Activated CD4-positive, alpha-beta memory T cell treated with anti-CD3 and anti-CD28 coated beads, Interleukin-2, amount 10 ng/mL, durations not matched to agents 7 days and 5 days (primary cell): Measurements from ENCODE around the gene OR6S1. TPM values are rescaled to one million over a fixed set of nuclear protein-coding genes. Genes with fewer than 3 reads are reported as not detected.
A peak's percentile ranks its signal among the peaks of the same experiment; 100 is the strongest.

ENCODE experiments used
- CTCF ChIA-PET: fragments of 350-600 bp; sonication (Branson Sonifier 250); formaldehyde crosslinking; loops from one replicate; lab custom pipeline; 2021; ENCODE audit warnings: antibody characterized with exemption, inconsistent platforms; lab: Charles Lee
- POLR2A ChIA-PET: fragments of 350-600 bp; sonication (Branson Sonifier 250); formaldehyde crosslinking; loops from one replicate; lab custom pipeline; 2021; ENCODE audit warnings: antibody characterized with exemption; lab: Charles Lee
- DNase-seq: peaks from one replicate; pipeline ENCODE4 v3.0.0-alpha.2; 2020
- H3K27ac Mint-ChIP-seq: one replicate; pipeline ENCODE4 v1.8.0; 2021; ENCODE audit warnings: mild to moderate bottlenecking, mixed read lengths
- H3K27me3 Mint-ChIP-seq: one replicate; pipeline ENCODE4 v1.8.0; 2021; ENCODE audit warnings: mixed read lengths
- H3K36me3 Mint-ChIP-seq: one replicate; pipeline ENCODE4 v1.8.0; 2021; ENCODE audit warnings: low read depth, mixed read lengths
- H3K4me1 Mint-ChIP-seq: one replicate; pipeline ENCODE4 v1.8.0; 2021; ENCODE audit warnings: mixed read lengths
- H3K4me3 Mint-ChIP-seq: one replicate; pipeline ENCODE4 v1.8.0; 2021; ENCODE audit warnings: mild to moderate bottlenecking, mixed read lengths
- H3K9me3 Mint-ChIP-seq: one replicate; pipeline ENCODE4 v1.8.0; 2021; ENCODE audit warnings: mixed read lengths
- total RNA-seq, 2 experiments: library from RNA; stranded (reverse); gene quantifications; one replicate each; pipeline ENCODE4 v1.2.3, GENCODE V29; 2021

Gene OR6S1
- total RNA-seq, 2 experiments from 2014 or later, result not detected

DNA sequence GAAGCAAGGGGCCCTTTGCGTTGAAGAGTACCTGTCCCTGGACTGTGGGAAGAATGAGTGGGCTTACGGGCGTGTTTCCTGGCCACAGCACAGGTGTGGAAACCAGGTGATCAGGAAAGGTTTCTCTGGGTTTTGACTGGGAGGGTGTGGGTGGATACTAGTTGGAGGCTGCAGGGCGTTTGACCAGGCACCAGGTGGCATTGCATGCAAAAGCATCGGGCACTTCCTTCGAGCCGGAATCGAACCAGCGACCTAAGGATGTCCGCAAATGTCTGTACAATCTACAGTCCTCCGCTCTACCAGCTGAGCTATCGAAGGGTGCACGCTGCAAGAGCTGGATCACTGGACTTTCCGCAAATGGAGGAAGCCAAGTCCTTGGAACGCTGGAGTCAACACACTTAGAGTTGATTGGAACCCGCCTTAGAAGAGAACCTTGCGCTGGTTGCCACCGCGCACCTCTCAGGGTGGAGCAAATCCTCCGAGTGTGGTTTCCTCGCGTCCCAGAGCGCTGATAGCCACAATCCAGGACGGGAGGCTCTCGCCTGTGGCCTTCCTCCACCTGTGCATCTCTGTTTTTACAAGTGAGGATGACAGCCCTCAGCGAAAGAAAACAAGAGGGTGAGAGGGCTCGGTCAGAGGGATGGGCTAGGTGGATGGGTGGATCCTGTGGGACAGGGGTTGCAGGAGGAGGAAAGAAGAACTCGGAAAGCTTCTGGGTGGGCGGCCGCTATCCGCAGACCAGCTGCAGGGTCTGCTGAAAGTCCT, 21.7 kb upstream of the OR6S1 start:
- H3K27ac Mint-ChIP-seq, result peak overlapping the region; percentile 27
- H3K9me3 Mint-ChIP-seq, result no peaks in the 10 kb centered on the region
- peaks cover 7% of the 10 kb centered on the region for H3K27me3 Mint-ChIP-seq
- peak; percentile 87 for DNase-seq
- peak overlapping the region; percentile 76 for H3K4me3 Mint-ChIP-seq
- ChIA-PET CTCF (interaction anchor here (0.6 to 14.0 kb wide), 6 partner anchors 10 to 335 kb away, joined by 3 to 179 read pairs (median 5); partner anchors contain the start of genes ANG and RNASE4), POLR2A (interaction anchor here (0.6 to 2.7 kb wide), 5 partner anchors 18 to 28 kb away, joined by 3 to 20 read pairs (median 8); partner anchors contain the start of genes ANG and RNASE4)
- H3K36me3 Mint-ChIP-seq, result peaks cover 6% of the 10 kb centered on the region
- H3K4me1 Mint-ChIP-seq, result peaks cover 57% of the 10 kb centered on the region

DNA sequence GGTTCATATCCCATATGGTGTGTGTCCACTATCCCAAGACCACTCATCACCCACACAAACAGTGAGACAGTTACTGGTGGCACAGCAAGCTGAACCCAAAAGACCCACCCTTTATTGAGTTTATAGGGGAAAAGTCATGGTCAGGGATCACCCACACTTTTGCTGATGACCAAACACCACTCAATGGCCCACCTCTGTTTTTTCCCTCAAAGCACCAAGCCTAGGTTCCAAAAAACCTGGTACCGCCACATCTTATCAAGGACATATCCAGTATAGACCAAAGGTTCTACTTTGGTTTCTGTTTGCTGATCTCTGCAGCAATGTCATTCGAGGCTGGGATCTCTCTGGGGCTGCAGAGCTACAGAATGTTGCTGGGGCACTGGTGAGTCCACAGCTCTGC, 19.7 kb upstream of the OR6S1 start:
- Mint-ChIP-seq H3K4me1 (peaks cover 55% of the 10 kb centered on the region), H3K27ac (no peak overlapping the region), H3K27me3 (peaks cover 22% of the 10 kb centered on the region), H3K36me3 (no peaks in the 10 kb centered on the region), H3K4me3 (no peak overlapping the region), H3K9me3 (no peaks in the 10 kb centered on the region)
- no peak for DNase-seq
- ChIA-PET CTCF (interaction anchor here (1.1 to 14.0 kb wide), 3 partner anchors 19 to 36 kb away, joined by 3 to 179 read pairs (median 122); partner anchors contain the start of genes ANG and RNASE4), POLR2A (interaction anchor here (0.7 to 2.7 kb wide), 2 partner anchors 20 kb away, joined by 3 to 20 read pairs; no protein-coding TSS in a partner anchor)

DNA sequence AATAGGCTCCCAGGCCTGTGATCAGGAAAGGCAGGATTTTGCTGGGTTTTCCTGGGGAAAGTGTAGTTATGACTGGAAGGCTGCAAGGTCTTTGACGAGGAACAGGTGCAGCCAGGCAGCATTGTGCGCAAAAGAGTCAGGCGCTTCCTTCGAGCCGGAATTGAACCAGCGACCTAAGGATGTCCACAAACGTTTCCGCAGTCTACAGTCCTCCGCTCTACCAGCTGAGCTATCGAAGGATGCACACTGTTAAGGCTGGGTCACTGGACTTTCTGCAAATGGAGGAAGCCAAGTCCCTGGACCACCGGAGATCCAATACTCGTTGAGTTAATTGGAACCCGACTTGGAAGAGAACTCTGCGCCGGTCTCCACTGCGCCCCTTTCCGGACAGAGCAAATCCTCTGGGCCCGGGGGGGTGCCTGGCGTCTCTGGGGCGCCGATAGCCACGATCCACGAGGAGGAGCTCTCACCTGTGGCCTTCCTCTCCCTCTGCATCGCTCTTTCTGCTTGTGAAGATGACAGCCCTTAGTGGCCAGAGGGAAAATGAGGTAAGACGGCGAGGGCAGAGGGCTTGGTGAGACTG, 18.4 kb upstream of the OR6S1 start:
- Mint-ChIP-seq H3K4me1 (peaks cover 49% of the 10 kb centered on the region), H3K4me3 (no peak overlapping the region), H3K27me3 (peaks cover 34% of the 10 kb centered on the region), H3K27ac (no peak overlapping the region), H3K9me3 (no peaks in the 10 kb centered on the region), H3K36me3 (no peaks in the 10 kb centered on the region)
- ChIA-PET CTCF (interaction anchor here (1.4 to 14.0 kb wide), 3 partner anchors 20 to 198 kb away, joined by 4 to 179 read pairs (median 122); partner anchors contain the start of genes ANG and RNASE4), POLR2A (interaction anchor here (1.1 to 3.9 kb wide), 2 partner anchors 22 to 31 kb away, joined by 4 to 31 read pairs; partner anchors contain the start of gene RNASE4)
- no peak for DNase-seq

DNA sequence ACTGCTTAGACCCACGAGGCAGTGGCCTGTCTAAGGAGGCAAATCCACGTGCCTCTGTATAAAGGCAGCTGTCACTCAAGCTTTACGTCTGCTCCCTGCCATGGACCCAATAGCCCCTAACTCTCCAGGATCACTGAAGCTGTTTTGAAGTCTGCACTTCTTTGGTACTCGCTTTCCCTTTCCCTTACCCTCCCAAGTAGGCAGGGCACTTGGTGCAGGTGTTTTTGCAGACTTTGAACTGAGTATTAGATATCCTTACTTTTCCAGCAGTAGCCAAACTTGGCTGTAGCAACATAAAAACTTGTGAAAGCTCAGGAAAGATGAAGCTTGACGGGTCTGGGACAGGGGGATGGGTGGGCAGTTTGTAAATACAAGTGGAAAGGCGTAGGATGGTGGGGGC, 17.8 kb upstream of the OR6S1 start:
- Mint-ChIP-seq H3K27me3 (peaks cover 37% of the 10 kb centered on the region), H3K27ac (no peak overlapping the region), H3K9me3 (no peaks in the 10 kb centered on the region), H3K4me3 (no peak overlapping the region), H3K36me3 (no peaks in the 10 kb centered on the region), H3K4me1 (peaks cover 49% of the 10 kb centered on the region)
- no peak for DNase-seq
- ChIA-PET CTCF (interaction anchor here (1.4 to 14.0 kb wide), 3 partner anchors 20 to 198 kb away, joined by 4 to 179 read pairs (median 122); partner anchors contain the start of genes ANG and RNASE4), POLR2A (interaction anchor here (1.1 to 3.9 kb wide), 2 partner anchors 23 to 32 kb away, joined by 4 to 31 read pairs; partner anchors contain the start of gene RNASE4)

DNA sequence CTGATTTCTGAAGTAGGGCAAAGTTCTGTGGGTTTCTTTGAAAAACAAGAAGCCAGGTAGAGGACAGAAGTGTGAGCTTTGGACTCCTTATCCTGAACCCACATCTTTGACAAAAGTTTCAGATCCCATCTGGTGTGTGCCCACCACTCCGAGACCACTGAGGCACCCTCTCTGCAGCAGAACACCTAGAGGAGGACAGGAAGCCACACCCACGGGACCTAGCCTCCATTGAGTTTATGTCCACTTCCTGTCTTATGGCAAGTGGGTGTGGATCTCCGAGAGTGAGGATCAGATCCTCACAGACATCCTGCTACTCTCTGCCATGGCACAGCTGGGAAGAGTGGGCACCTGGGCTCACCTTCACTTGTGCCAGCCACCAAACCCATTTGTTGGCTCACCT, 16.8 kb upstream of the OR6S1 start:
- Mint-ChIP-seq H3K27me3 (peaks cover 46% of the 10 kb centered on the region), H3K9me3 (no peaks in the 10 kb centered on the region), H3K4me3 (no peak overlapping the region), H3K27ac (no peak overlapping the region), H3K4me1 (peaks cover 53% of the 10 kb centered on the region), H3K36me3 (no peaks in the 10 kb centered on the region)
- ChIA-PET POLR2A (interaction anchor here (1.0 to 3.9 kb wide), 2 partner anchors 13 to 24 kb away, joined by 3 to 31 read pairs; partner anchors contain the start of gene RNASE4), CTCF (interaction anchor here (0.8 to 14.0 kb wide), 5 partner anchors 11 to 45 kb away, joined by 3 to 179 read pairs (median 4); partner anchors contain the start of genes ANG and RNASE4)
- DNase-seq, result no peak

DNA sequence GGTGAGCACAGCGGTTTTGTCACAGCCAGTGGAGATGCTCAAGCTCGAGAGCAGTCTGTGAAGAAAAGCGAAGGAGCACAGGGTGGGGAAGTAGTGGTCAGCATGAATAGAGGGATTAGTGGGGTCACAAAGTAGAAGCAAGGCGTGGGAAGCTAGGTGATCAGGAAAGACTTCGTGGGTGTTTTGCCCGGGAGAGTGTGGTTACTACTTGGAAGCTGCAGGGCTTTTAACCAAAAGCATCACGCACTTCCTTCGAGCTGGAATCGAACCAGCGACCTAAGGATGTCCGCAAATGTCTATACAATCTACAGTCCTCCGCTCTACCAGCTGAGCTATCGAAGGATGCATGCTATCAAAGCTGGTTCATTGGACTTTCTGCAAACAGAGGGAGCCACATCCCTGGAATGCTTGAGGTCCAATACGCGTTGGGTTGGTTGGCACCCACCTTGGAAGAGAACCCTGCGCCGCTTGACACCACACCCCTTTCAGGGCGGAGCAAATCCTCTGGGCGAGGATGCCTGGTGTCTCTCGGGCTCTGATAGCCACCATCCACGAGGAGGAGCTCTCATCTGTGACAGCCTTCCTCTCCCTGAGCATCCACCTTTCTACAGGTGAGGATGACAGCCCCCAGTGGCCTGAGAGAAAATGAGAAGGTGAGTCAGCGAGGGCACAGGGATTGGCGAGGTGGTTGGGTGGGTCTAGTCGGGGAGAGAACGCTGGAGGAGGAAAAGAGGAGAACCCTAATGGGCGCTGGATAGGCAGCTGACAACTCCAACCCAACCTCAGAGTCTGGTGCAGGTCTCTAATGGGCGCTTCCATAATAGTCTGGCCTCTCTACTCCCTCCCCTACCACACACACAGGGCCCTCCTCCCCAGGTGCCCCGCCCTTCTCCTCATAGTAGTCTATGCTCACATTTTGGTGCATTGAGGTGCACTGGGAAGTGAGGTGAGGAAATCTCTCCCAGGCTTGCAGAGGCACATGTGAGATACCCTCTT, 16.0 kb upstream of the OR6S1 start:
- POLR2A ChIA-PET, result interaction anchor here (1.0 to 3.9 kb wide), 3 partner anchors 12 to 314 kb away, joined by 3 to 31 read pairs (median 3); partner anchors contain the start of genes PARP2 and RNASE4
- peak; percentile 40 for DNase-seq
- H3K9me3 Mint-ChIP-seq, result no peaks in the 10 kb centered on the region
- peaks cover 50% of the 10 kb centered on the region for H3K27me3 Mint-ChIP-seq
- CTCF ChIA-PET, result interaction anchor here (0.8 to 14.0 kb wide), 5 partner anchors 12 to 44 kb away, joined by 3 to 179 read pairs (median 4); partner anchors contain the start of genes ANG and RNASE4
- H3K27ac Mint-ChIP-seq, result no peak overlapping the region
- H3K4me1 Mint-ChIP-seq, result peaks cover 48% of the 10 kb centered on the region
- H3K4me3 Mint-ChIP-seq, result no peak overlapping the region
- no peaks in the 10 kb centered on the region for H3K36me3 Mint-ChIP-seq

DNA sequence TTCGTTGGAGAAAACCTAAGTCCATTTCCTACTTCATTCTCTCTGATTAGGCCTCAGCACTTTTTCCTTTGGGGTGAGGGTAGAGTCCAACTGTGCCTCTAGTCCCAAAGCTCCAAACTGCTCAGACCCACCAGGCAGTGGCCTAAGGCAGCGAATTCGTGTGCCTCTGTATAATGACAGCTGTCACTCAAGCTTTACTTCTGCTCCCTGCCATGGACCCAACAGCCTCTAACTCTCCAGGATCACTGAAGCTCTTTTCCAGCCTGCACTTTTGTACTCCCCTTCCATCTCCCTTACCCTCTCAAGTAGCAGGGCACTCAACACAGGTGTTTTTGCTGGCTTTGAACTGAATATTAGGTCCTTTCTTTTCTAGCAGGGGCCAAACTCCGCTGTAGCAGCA, 14.8 kb upstream of the OR6S1 start:
- POLR2A ChIA-PET, result interaction anchor here (3.9 kb wide), 1 partner anchor 26 kb away, joined by 31 read pairs; the partner anchor contains the start of gene RNASE4

DNA sequence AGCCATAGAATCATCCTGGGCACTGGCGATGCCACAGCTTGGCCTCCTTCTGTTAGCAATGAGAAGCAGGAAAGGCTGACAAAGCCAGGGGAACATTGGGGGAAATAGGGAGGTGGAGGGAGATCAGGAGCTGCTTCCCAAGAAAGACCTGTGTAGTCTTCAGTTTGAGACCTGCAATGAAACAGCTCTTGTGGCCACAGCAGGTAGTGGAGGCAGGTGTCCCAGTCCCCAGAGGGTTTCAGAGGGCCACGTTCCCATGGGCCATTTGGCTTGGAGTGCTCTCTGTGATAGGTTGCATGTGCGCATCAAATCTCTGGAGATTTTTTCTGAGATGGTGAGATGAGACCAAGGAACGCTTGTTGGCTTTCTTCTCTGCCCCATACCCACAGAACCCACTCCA, 14.4 kb upstream of the OR6S1 start:
- ChIA-PET CTCF (interaction anchor here (1.0 to 14.0 kb wide), 4 partner anchors 9 to 41 kb away, joined by 3 to 179 read pairs (median 62); partner anchors contain the start of genes ANG and RNASE4), POLR2A (interaction anchor here (3.9 kb wide), 1 partner anchor 26 kb away, joined by 31 read pairs; the partner anchor contains the start of gene RNASE4)
- DNase-seq, result no peak
- Mint-ChIP-seq H3K4me3 (no peak overlapping the region), H3K9me3 (no peaks in the 10 kb centered on the region), H3K27ac (no peak overlapping the region), H3K36me3 (no peaks in the 10 kb centered on the region), H3K27me3 (peaks cover 63% of the 10 kb centered on the region), H3K4me1 (peaks cover 35% of the 10 kb centered on the region)

More for the DNA sequence above, 14.8 kb upstream of the OR6S1 start:
- Mint-ChIP-seq H3K27me3 (peaks cover 60% of the 10 kb centered on the region), H3K9me3 (no peaks in the 10 kb centered on the region), H3K4me1 (peaks cover 35% of the 10 kb centered on the region), H3K27ac (no peak overlapping the region), H3K36me3 (no peaks in the 10 kb centered on the region), H3K4me3 (no peak overlapping the region)
- CTCF ChIA-PET, result interaction anchor here (1.0 to 14.0 kb wide), 4 partner anchors 9 to 41 kb away, joined by 3 to 179 read pairs (median 62); partner anchors contain the start of genes ANG and RNASE4
- DNase-seq, result no peak

DNA sequence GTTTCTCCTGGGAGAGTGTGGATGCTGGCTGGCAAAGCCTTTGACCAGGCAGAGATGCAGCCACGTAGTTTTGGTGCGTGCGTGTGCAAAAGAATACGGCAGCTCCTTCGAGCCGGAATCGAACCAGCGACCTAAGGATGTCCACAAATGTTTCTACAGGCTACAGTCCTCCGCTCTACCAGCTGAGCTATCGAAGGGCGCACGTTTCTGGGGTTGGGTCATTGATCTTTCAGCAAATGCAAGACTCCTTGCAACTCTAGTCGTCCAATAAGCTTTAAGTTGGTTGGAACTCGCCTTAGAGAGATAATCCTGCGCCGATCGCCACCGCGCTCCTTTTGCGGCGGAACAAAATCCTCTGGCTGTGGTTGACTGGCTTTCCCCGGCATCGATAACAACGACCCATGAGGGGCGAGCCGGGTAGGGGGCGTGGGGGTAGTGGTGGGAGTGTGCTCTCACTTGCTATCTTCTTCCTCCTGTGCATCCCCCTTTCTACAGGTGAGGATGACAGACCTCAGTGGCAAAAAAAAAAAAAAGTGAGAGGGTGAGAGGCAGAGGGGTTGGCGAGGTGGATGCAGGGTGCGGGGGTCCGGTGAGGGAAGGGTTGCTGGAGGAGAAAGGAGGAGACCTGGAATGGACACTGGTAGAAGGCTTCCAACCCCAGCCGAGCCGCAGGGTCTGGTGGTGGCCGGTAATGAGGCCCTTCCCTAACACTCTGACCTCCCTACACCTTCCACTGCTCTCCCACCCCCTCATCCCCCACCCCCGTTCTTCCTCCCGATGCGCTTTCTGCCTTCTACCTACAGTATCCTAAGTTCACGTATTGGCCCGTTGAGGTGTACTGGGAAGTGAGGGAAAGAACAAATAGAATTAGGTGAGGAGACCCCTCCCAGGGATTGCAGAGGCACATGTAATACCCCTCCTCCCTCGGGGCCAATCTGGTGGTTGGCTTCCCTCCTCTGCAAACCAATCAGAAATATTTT, 11.8 kb upstream of the OR6S1 start:
- ChIA-PET CTCF (interaction anchor here (0.6 to 14.0 kb wide), 7 partner anchors 10 to 320 kb away, joined by 3 to 179 read pairs (median 5); partner anchors contain the start of genes ANG and RNASE4), POLR2A (interaction anchor here (0.9 kb wide), 1 partner anchor 28 kb away, joined by 3 read pairs; no protein-coding TSS in a partner anchor)
- H3K27me3 Mint-ChIP-seq, result peaks cover 67% of the 10 kb centered on the region

DNA sequence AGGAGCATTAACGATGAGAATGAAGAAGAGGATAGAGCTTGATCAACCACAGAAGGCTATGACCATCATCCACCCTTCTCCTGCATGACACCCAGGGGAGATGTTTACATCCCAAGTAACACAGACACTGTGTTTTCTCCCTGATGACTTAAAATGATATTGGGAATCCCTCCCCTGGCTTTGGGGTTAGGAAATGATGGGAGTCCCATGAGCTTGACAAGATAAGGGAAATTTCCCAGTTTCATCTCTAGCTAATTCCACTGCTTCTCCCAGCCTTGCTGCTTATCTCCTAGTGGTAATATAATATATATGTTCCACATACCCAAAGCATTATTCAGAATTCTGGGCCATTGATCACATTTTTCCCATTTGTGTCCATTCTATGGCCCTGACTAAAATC, 4.0 kb upstream of the OR6S1 start:
- Mint-ChIP-seq H3K27ac (no peak overlapping the region), H3K4me3 (no peak overlapping the region), H3K9me3 (no peaks in the 10 kb centered on the region), H3K27me3 (peaks cover 55% of the 10 kb centered on the region), H3K36me3 (no peaks in the 10 kb centered on the region), H3K4me1 (no peaks in the 10 kb centered on the region)
- ChIA-PET POLR2A (interaction anchor here (0.7 to 1.0 kb wide), 2 partner anchors 12 to 440 kb away, joined by 3 read pairs; no protein-coding TSS in a partner anchor), CTCF (interaction anchor here (0.5 to 1.8 kb wide), 3 partner anchors 212 to 398 kb away, joined by 3 to 4 read pairs (median 3); no protein-coding TSS in a partner anchor)
- no peak for DNase-seq

More for the DNA sequence above, 11.8 kb upstream of the OR6S1 start:
- Mint-ChIP-seq H3K4me1 (peaks cover 30% of the 10 kb centered on the region), H3K4me3 (peak overlapping the region; percentile 48), H3K27ac (no peak overlapping the region), H3K36me3 (no peaks in the 10 kb centered on the region), H3K9me3 (no peaks in the 10 kb centered on the region)
- DNase-seq, result peak; percentile 63
